ENCODE results near the gene LAGE3.
"Not testable (repeated sequence)": the region's sequence is repeated elsewhere in the genome, so short reads cannot be mapped to it uniquely, and the experiment has no call there.

LAGE3 gene

DNA sequence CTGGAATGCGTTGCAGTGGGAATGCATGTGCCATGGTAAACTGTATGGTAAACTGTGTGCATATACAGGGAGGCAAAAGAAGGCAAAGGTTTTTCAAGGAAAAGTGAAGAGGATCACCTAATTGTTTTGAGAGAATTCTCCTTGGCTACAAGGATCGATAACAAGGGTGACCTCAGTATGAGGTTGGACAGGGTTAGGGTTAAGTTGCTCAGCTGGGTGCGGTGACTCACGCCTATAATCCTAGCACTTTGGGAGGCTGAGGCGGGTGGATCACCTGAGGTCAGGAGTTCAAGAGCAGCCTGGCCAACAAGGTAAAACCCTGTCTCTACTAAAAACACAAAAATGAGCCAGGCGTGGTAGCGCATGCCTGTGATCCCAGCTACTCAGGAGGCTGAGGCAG is 22.3 kb upstream of the LAGE3 start:
- DNase-seq, result not testable (repeated sequence)

- DNase-seq, result not testable (repeated sequence)
These were observed 17.6 kb upstream of the LAGE3 start for GRCh38 chrX:154496591-154497137.

GRCh38 chrX:154495472-154495922 is 16.4 kb upstream of the LAGE3 start:
- no peak for DNase-seq

DNA sequence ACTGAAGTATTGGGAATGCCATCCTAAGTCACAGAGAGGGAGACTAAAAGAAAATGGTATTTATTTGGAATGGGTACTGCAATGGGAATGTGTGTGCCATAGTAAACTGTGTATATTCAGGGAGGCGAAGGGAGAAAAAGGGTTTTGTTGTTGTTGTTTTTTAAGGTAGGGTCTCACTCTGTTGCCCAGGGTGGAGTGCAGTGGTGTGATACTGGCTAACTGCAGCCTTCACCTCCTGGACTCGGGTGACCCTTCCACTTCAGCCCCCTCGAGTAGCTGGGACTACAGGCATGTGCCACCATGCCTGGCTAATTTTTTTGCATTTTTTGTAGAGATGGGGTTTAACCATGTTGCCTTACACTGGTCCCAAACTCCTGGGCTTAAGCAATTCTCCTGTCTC is 15.6 kb upstream of the LAGE3 start:
- no peak for DNase-seq

- DNase-seq, result peak; percentile 18
These were observed 11.5 kb upstream of the LAGE3 start, which contains the start of gene SLC10A3 for GRCh38 chrX:154490414-154491083. TSS of gene SLC10A3 (minus strand) at chrX:154490629. CDS start at chrX:154488940, 1,689 bp downstream.

DNA sequence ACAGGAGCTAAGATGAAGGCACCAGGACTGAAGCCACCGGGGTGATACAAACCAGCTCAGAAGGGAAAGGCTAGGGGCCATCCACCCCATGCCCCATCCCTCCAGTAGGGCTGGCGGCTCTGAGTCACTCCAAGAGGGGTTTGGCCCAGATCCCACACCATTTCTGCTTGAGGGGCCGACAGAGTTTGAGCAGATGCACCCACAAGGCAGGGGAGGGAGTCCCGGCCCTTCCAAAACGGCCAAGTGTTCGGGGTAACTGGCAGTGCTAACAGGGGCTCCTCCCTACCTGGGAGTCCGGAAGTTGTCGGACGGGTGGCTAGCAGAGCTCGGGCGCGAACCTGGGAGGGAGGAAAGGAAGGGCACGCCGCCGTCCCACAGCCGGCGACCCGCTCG is 10.9 kb upstream of the LAGE3 start:
- DNase-seq, result no peak

DNA sequence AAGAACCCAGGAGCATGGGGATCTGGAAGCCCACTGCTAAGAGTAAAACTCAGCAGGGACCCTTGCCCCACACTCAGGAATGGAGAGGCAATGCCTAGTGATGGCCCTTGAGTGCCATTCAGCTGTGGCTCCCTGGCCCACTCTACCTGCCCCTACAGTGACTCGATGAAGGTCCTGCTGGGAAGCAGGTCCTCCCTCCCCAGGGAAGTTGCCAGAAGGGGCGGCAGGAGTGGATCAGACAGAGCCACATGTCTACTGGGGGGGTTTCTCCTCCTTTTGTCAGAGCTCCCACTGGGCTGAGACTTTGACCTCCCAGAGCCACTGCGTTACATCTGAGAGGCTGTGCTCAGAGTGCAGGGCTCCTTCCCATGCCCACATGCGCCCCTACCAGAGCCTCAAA is 10.1 kb upstream of the LAGE3 start:
- DNase-seq, result no peak

DNA sequence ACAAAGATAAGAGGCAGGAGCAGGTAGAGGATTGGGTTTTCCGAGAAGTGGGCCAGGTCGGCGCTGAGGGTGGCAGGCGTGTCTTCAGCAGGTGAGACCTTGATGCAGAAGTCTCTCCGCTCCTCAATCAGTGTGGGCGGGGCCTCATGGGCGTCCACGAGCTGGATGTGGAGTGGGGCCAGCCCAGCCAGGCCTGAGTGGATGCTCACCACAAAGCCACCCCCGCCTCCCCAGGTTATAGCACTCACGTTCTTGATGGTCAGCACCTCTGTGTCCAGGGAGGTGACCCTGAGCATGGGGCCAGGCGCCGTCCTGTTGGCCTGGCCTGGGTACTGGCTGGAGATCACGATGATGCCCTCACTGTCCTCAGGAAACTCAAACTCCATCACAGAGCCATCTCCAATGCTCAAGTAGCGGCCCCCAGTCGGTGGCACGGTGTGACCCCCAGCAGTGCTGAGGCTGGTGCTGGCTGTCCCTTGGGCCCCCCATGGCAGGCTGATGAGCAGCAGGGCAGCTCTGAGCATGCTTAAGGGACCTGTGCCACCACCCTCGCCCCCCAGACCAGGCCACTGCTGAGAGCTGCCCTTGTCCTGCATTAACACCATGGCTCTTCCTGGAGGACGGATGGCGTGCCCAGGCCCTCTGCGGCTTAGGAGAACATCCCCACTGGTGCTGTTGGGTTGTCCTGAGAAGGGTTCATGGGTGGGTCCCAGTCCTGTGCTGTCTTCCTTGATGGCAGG is 9.4 kb upstream of the LAGE3 start:
- no peak for DNase-seq

- no peak for DNase-seq
These were observed 8.6 kb upstream of the LAGE3 start for GRCh38 chrX:154487518-154488290.

GRCh38 chrX:154486396-154487207 is 7.5 kb upstream of the LAGE3 start, which contains the start of gene UBL4A:
TSS of gene UBL4A (minus strand) at chrX:154486615. CDS start at chrX:154486584, 31 bp downstream.
- no peak for DNase-seq

DNA sequence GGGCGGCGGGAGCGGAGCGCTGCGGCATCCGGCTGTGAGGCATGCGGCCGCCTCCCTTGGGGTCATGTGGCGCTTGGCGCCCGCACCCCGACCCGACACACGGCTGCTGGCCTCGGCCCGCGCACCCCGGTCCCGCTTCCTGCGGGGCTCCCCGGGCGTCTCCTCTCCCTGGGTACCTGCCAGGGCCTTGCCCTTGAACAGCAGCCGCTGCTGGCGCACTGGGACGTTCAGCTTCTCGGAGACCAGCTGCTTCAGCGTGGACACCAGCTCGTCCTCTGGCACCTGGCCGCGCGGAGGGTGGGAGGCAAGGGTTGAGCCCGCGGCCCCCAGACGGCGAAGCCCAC is 6.9 kb upstream of the LAGE3 start:
- DNase-seq, result no peak

DNA sequence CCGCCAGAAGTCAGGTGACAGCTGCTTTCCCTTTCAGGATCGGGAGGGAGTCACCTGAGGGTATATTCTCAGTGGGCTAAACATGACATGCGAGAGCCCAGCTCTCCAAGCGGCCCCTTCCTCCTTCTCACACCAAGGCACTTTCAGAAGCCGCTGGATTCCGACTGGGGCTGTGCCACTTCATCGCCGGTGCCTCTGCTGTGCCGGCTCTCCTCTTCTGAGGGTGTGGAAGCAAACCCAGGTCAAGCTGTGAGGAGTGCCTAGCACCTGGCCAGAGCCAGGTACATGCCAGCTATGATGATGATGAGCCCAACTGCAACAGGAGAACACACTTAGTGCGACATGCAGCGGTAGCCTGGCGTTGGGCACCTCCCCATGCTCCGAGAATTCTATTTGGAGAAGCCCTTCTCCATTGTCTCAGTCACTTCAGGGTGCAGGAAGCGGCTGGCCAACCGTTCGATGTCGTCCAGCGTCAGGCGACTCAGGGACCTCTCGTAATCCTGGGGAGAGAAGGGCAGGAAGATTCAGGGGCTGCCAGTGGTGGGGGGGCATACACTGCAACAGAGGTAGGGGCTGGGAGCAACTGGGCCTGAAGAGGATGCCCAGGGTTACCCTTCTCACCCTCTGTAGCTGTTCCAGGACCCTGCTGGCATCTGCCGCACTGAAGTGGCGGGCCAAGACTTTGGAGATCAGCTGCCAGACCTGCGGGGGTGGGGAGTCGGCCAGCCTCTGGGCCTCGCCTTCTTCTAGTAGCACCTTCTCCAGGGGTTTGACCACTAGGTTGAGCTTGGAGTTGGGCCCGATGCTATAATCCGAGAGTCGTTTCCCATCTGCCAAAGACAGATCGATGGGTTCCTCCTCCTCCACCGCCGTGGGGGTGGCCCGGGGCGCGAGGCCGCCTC is 6.3 kb upstream of the LAGE3 start:
- DNase-seq, result no peak

GRCh38 chrX:154484255-154485149 is 5.4 kb upstream of the LAGE3 start:
- no peak for DNase-seq

- no peak for DNase-seq
These were observed 4.2 kb upstream of the LAGE3 start for GRCh38 chrX:154483325-154483724.

GRCh38 chrX:154482786-154483185 is 3.7 kb upstream of the LAGE3 start:
- no peak for DNase-seq

DNA sequence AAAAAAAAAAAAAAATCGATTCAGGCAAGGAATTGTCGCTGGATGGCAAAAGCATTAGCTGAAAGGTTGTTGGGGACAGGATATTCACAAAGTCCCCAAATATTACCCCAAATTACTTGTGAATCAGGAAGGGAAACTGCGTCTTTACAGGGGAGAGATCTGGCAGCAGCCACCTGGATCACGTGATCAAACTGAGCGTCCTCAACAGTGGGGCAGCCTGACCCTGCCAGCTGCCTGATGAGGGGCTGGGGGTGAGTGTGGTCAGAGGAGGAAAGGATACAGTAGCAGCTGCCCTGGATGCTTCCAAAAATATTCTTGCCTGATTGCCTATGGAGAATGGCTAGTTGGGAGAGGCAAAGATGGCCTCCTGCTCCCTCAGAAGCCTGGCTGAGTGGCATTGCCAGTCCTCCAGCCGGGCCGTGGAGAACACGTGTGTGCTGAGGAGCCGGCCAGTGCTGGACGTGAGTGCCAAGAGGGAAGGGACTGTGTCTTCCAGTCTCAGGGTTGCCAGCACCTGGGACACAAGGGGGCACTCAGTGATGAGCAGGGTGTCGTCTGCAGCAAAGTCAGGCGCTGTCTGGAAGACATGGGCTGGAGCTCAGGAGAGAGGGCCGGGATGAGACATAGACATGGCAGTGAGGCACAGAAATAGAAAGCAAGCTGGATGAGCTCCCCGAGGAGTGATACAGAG is 3.0 kb upstream of the LAGE3 start:
- no peak for DNase-seq

DNA sequence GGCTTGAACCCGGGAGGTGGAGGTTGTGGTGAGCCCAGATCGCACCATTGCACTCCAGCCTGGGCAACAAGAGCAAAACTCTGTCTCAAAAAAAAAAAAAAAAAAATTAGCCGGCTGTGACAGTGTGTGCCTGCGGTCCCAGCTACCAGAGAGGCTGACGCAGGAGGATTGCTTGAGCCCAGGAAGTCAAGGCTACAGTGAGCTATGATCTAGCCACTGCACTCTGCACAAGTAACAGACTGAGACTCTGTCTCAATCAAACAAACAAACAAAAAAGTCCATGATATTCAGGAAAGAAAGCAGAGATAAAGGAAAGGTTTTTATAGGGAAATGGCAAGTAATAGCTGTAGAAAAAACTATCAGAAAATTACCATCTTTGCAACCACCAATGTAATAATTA is 2.1 kb upstream of the LAGE3 start:
- no peak for DNase-seq

DNA sequence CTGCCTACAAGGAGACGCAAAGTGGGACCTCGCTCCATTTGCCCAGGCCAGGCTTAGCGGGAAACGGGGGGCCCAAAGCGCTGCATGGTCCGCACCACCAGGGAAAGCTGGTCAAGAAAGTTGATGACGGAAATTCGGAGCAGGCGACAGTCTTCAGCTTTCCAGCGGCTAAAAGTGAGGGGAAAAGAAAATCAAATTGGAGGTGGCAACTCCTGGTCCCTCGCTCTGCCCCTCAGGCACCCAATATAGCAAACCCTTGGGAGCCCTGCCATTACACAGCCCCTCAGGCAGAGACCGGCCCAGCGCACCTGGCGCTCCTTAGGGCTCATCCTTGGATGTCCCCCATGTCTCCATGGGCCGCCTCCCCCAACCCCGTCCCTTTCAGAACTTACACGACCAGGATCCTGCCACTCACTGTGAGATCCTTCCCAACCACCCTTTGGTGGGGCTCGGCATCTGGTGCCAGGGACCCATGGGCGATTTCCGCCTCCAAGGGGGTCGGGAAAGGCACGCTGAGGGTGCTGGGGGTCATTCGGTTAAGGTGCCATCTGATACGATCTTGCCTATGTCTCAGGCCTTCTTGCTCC is 1.1 kb downstream of the LAGE3 start:
- DNase-seq, result no peak

- DNase-seq, result no peak
These were observed 2.3 kb downstream of the LAGE3 start for GRCh38 chrX:154476821-154477220.
